GM12892 (cell line): Measurements from ENCODE around the gene KCNMA1.

Source experiments
- DNase-seq: peaks from one replicate; pipeline ENCODE4 v3.0.0; 2011; ENCODE audit not compliant: insufficient read length
- FAIRE-seq: peaks from 2 replicates; lab custom pipeline; 2011; peaks lifted over from hg19 to GRCh38; lab: Jason Lieb, UNC
- POLR2A ChIP-seq: IDR thresholded peaks from 2 replicates; pipeline ENCODE4 v1.6.1; 2011; ENCODE audit warnings: low read depth, low read length, control low read depth
- POLR2AphosphoS5 ChIP-seq: IDR thresholded peaks from 2 replicates; pipeline ENCODE4 v1.6.1; 2011; ENCODE audit warnings: low read depth, low read length, control low read depth
- TAF1 ChIP-seq: IDR thresholded peaks from 2 replicates; pipeline ENCODE4 v1.6.1; 2011; ENCODE audit warnings: low read depth, mild to moderate bottlenecking, control low read depth, low read length, borderline replicate concordance

KCNMA1 gene

GRCh38 chr10:77501846-77502261, 135.8 kb downstream of the KCNMA1 start:
- FAIRE-seq (peak; percentile 83), DNase-seq (no peak)
- TF ChIP-seq TAF1 (no peak), POLR2AphosphoS5 (no peak), POLR2A (no peak)

DNA sequence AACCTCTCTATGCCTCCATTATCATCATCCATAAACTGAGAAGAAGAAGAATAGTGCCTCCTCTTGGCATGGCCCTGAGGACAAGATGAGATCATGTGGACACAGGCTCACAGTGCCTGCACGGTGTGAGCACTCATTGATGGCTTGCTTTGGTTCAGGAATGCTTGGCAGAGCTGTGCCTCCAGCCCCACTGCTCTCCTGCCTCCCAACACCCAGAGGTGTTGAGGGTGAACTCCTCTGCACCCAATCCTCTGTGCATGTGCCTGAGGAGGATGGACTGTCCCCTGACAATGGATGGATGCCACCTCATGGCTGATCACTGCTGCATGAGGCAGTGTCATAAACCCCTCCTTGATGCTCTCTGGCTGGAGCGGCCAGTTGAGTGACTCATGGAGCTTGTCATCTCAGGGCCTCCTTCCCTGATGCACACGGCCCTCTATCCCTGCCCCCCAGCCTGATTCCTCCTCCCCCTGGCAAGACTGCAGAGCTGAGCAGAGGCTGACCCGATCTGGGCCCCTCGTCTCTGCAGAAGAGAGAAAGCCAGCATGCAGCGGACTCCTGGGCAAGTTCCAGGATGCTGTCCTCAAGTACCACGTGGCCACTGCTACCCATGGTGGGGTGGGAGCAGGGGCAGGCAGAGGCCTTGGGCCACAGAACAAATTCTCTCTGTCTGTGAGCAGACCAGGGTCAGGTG, 136.3 kb downstream of the KCNMA1 start:
- no peak for FAIRE-seq
- TF ChIP-seq POLR2AphosphoS5 (peak; percentile 76), POLR2A (peak; percentile 51; the same call in 1 of the 2 replicates), TAF1 (no peak)
- DNase-seq = no peak

GRCh38 chr10:77500754-77501151, 136.9 kb downstream of the KCNMA1 start:
- no peak for TF ChIP-seq POLR2A
- no peak for TF ChIP-seq TAF1
- TF ChIP-seq POLR2AphosphoS5 = no peak
- no peak for DNase-seq
- peak; percentile 97 for FAIRE-seq

GRCh38 chr10:77498829-77499228, 138.8 kb downstream of the KCNMA1 start:
- DNase-seq = no peak

DNA sequence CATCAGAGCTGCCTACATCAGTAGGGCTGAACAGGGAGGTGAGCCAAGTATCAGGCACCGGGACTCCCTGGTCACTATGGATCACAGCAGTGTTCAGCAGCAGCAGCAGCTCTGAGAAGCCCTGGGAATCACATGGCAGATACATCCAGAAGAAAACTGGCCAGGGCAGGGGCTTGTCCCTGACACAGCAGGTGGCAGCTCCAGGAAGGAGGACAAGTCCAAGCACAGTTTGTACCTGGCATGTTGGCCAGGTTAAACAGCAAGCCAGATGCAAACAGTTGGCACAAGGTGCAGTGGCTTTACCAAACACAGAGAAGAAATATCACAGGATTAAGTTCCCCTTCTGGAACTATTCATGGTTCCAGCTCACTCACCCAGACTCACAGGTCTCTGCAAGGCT, 139.4 kb downstream of the KCNMA1 start:
- peak; percentile 86 for FAIRE-seq
- no peak for DNase-seq

More at GRCh38 chr10:77498829-77499228, 138.8 kb downstream of the KCNMA1 start:
- FAIRE-seq = peak; percentile 24
- TF ChIP-seq POLR2A = no peak
- TF ChIP-seq TAF1 = no peak
- no peak for TF ChIP-seq POLR2AphosphoS5

DNA sequence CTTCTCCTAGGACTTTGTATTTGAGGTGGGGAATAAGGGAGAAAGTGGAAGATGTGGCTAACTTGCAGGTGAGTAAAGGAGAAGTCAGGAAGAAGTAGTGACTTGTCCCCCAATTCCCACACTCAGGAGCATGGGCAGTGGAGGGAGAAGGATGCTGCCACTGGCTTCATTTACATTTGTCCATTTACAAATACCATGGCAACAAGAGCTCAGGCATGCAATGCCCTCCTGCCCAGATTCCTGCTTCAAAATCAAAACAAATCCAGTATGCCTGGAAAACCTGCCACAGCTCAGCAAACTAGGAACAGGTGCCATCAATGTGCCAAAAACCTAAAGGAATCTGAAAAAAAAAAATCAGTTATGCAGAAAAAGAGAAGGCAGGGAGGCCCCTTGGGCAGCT, 139.9 kb downstream of the KCNMA1 start:
- DNase-seq = no peak
- no peak for TF ChIP-seq TAF1
- no peak for TF ChIP-seq POLR2A
- TF ChIP-seq POLR2AphosphoS5 = no peak
- FAIRE-seq = peak; percentile 42

More for the DNA sequence above, 139.4 kb downstream of the KCNMA1 start:
- TF ChIP-seq POLR2AphosphoS5 = no peak
- no peak for TF ChIP-seq TAF1
- no peak for TF ChIP-seq POLR2A

- no peak for TF ChIP-seq TAF1
- TF ChIP-seq POLR2AphosphoS5 = peak; percentile 33; the same call in 1 of the 2 replicates
- no peak; the same call in 1 of the 2 replicates for TF ChIP-seq POLR2A
- DNase-seq = no peak
- FAIRE-seq = peak; percentile 85
Observed at GRCh38 chr10:77496941-77497420, 140.6 kb downstream of the KCNMA1 start.

DNA sequence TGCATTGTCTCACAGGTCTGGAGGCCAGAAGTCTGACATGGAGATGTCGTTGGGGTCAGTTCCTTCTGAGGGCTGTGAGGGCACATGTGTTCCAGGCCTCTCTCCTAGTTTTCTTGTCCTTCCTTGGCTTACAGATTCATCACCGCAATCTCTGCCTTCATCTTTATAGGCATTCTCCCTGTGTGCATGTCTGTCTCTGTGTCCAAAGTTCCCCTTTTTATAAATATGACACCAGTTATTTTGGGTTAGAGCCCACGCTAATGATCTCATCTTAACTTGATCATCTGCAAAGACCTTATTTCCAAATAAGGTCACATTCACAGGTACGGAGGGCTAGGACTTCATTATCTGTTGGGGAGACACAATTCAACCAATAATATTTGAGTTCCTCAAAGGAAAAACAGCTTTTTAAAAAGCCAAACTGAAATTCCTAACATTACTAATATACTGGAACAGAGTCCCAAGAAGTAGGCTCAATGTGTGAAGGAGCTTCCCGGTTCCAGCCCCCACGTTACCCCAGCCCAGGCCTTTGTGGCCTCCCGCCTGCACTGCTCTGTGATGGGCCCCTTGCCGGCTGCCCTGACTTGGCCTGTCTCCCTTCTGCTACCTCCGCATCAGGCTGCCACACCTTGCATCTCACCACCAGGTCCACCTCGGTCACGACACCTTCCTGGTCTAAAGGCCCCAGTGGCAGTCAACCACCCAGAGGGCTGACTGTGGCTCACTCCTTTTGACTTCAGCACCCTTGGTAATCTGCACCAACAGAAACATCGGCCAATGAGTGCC, 142.7 kb downstream of the KCNMA1 start:
- TF ChIP-seq POLR2A = peak; percentile 62; the same call in 1 of the 2 replicates
- TF ChIP-seq TAF1 = no peak
- no peak; the same call in 1 of the 2 replicates for TF ChIP-seq POLR2AphosphoS5
- FAIRE-seq (peak; percentile 50), DNase-seq (no peak)

DNA sequence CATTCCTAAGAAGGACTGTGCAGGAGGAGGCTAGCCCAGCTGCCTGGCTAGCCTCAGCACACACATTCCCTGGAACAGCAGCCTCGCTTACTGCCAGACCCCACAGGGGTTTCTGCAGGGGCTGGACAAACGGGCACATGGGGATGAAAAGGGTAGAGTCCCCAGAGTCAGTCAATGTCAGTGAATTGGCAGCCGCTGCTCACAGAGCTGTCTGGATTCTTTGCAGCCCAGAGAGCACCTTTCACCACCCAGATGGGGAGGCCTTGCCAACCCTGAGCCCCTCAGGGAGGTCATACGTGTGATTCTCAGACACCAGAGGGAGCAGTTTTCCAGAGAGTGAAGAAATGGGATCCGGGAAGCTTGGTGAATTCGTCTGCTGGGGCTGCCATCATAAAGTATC, 143.3 kb downstream of the KCNMA1 start:
- FAIRE-seq = no peak
- no peak for DNase-seq
- TF ChIP-seq POLR2AphosphoS5 (peak; percentile 73; the same call in 1 of the 2 replicates), POLR2A (peak; percentile 62; the same call in 1 of the 2 replicates), TAF1 (no peak)

DNA sequence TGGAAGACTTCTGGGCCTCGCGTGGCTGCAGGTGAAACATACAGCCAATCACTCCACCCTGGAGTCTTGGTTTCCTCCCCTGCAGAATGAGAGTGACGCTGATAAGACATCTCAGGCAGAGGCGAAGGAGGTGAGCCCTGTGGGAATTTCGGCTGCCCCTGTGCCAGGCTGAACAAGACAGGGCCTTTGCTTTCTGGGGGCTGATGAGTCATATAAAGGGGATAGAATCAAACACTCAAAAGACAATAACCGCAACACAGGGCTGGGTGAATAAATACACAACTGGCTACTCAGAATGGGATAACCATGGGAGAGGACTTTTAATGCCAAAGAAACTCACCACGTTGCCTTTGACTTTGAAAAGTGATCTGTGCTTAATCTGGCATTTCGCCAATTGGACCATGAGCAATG, 143.8 kb downstream of the KCNMA1 start:
- FAIRE-seq (no peak), DNase-seq (no peak)
- TF ChIP-seq POLR2AphosphoS5 (peak; percentile 73; the same call in 1 of the 2 replicates), POLR2A (no peak)

DNA sequence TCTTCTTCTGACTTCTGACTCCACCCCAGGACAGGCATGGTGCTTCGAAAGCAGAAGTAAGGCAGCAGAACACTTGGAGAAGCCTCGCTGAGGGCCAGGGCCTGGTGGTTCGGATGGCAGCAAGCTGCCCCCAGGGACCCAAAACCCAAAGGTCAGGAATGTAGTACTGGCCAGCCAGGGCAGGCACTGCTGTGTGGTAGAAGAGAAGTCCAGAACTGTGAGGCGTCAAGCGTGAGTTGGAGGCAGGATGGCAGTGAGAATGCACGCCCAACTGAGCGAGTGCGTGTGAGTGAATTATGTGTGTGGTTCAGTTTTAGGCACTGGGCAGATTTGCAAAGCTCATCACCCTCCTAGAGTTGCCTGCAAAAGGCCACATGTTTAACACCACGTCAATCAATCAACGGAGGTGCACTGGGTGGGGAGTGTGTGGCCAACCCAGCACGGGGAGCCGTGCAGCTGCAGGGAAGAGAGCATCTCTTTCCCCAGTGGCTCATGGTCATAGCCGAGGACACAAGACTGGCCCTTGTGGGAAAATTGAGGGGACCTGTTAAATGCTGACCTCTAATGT, 144.3 kb downstream of the KCNMA1 start:
- no peak for TF ChIP-seq POLR2AphosphoS5
- TF ChIP-seq POLR2A = peak; percentile 50
- FAIRE-seq = peak; percentile 92
- no peak for DNase-seq

DNA sequence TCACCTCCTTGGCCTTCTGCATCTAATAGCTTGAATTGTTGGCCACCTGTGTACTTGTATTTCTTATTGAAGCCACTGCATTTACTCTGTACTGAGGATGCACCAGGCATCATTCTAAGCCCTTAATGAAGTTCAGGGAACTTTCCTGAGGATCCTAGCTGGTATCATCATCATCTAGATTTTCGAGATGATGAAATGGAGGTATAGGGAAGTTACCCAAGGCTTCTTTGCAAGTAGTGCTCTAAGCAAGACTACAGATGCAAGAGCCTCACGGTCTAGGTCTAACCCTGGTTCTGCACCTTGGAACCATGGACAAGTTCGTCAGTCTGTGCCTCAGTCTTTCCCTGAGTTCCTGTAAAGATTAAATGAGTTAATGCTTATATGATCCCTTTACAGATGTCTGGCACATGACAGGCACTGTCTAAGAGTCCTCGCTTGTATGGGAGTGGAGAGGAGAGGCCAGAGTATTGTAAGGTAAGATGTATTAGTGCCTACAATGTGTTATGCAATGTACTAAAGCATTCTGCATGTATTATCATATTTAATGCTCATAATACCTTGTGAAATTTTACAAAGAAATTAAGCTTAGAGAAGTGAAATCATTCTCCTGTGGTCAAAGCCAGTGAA, 145.1 kb downstream of the KCNMA1 start:
- FAIRE-seq (no peak), DNase-seq (no peak)

More for the DNA sequence above, 145.1 kb downstream of the KCNMA1 start:
- TF ChIP-seq POLR2A = no peak
- TF ChIP-seq POLR2AphosphoS5 = no peak
- no peak for TF ChIP-seq TAF1
